OCI-LY1 (cell line): ENCODE measurements around the gene CST4.

Experiments used
- CTCF ChIP-seq: fragments of 200-600 bp; sonication (generic), shearing (Covaris generic); IDR thresholded peaks from 2 replicates; pipeline ENCODE4 v1.5.1; 2017; ENCODE audit warnings: mild to moderate bottlenecking, antibody characterized with exemption, low read length, moderate library complexity, mixed read lengths
- EZH2 ChIP-seq: fragments of 200-600 bp; sonication (generic), shearing (Covaris generic); IDR thresholded peaks from 2 replicates; pipeline ENCODE4 v1.8.0; 2017; ENCODE audit warnings: borderline replicate concordance, mixed run types, mild to moderate bottlenecking, antibody characterized with exemption, low read length, moderate library complexity, mixed read lengths

DNA sequence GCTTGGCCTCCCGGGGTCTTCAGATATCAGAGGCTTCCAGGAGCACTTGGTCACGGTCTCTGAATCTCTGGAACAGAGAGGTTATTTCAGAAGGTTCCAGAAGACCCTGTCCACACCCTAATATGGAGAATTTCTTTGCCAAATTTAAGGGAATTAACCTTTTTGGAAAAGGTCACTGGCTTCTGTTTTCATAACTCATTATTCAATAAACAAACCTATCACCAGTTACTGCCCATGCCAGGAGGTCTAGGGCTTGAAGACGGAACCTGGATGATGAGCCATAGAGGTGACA, 507 bp upstream of the CST4 start:
- no peak for TF ChIP-seq EZH2
- no peak for TF ChIP-seq CTCF
